Muscle of arm (tissue), 12 donors: Measurements from ENCODE around the gene MPHOSPH9. TPM values are rescaled to one million over a fixed set of nuclear protein-coding genes. Genes with fewer than 3 reads are reported as not detected.

ENCODE experiments used
- DNase-seq: peaks from one replicate; pipeline ENCODE4 v3.0.0-alpha.2; 2013
- polyA plus RNA-seq, 12 donors: library from polyadenylated mRNA; unstranded; fragments of 120-200 nt; gene quantifications; one replicate each; pipeline ENCODE4 v1.2.1, GENCODE V29; 2013; ENCODE audit not compliant: insufficient read length in 12 of 12

The MPHOSPH9 gene
- polyA plus RNA-seq, 12 donors = 16.9 to 33.6 (median 22.6) TPM; not detected in 1

DNA sequence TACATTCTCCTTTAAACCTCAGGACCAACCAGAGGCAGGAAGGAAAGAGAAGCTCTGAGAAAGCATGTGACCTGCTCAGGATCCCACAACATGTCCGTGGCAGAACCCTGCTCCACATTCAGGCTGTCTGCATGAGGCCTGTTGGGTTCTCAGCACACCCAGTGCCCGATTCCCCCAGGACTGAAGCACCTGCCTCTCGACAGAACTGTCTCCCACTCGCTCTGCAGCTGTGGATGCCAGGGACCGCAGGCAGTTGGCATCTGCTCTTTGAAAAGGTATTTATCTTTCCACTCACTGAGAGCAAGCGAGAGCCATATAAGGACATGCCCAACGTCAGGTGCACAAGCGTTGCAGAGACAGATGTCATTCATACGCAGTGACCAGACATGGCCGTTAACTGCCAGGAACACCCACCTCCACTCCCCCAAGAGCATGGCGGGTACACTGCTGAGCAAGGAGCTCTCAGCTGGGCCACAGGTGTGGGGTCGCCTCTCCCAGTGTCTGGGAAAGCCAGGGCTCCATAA lies 101.0 kb downstream of the MPHOSPH9 start:
- no peak for DNase-seq

- DNase-seq = no peak
These were observed 101.6 kb downstream of the MPHOSPH9 start for GRCh38 chr12:123131291-123131832.

DNA sequence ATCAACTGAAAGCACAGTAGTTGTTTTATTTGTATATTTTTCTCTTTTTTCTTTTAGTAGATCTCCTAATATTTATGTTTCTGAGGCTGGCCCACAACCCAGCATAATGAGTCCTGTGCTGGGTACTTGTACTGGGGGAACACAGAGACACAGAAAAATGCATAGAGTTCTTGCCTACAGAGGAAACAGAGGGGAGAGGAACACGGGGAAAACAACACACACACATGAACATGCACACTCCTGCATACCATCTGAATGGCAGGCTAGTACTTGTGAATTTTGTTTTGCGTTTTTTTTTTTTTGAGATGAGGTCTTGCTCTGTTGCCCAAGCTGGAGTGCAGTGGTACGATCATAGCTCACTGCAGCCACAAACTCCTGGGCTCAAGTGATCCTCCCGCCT lies 103.3 kb downstream of the MPHOSPH9 start:
- DNase-seq = no peak

DNA sequence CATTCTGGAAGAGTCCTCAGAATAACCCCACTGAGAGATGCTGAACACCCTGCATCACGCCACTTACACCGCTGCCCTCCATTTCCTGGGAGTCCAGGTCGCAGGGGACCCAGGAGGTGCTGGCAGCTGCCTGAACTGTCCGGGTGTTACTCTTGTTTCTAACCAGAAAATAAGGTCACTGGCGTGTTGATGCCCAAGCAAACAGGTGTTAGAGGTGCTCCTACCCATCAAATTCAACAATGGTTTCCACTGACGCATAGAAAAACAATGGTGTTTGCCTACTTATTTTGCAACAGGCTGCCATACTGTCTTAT lies 105.8 kb downstream of the MPHOSPH9 start:
- no peak for DNase-seq

DNA sequence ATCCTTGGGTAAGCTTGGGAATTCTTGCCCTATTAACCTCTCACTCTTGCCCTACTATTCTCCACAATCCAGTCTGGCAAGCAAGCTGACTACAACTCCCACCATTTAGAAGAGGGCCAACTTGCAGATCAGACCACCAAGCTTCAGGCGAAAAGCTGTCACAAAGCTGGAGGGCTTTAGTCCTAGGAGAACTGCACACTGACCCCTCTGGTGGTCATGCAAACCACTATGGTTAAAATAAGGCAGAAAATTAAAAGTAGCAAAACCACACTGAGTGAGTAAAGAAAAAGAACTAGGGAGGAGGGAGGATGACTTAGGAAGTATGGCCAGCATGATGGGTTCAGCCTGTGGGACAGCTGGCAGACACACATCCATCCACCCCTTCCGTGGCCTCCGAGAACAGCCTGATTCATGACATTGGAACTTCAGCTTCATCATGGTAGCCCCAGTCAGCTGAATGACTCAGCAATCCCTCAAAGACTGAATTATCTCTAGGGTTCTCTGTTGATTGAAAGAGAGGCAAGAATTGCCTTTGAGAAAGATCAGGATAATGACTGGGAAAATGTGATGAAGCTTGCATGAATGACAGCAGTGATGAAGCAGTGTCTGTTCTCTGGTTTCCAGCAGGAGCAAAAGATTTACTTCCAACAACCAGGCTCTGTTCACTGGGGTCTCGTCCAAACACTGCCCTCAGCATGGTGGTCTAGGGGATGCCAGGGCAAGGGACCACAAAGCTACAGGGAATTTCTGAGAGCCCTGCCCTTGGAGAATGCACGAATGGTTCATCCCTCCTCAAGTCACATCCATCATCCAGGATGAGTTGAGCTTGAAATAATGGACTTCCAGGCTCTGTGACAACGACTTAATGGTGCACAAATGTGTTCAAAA lies 106.4 kb downstream of the MPHOSPH9 start:
- DNase-seq = no peak

GRCh38 chr12:123122626-123123025 lies 110.3 kb downstream of the MPHOSPH9 start:
- DNase-seq = no peak

DNA sequence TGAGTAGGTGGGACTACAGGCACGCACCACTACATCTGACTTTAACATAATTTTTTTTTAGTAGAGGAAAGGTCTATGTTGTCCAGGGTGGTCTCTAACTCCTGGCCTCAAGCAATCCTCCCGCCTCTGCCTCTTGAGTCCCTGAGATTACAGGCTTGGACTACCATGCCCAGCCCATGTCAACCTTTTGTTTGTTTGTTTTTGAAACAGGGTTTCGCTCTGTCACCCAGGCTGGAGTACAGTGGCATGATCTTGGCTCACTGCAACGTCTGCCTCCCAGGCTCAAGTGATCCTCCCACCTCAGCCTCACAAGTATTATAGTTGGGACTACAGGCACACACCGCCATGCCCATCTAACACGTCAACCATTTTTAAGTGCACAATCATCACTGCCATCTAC lies 111.3 kb downstream of the MPHOSPH9 start:
- no peak for DNase-seq

- DNase-seq = no peak
These were observed 112.3 kb downstream of the MPHOSPH9 start for GRCh38 chr12:123120452-123121166.

- no peak for DNase-seq
These were observed 113.1 kb downstream of the MPHOSPH9 start for GRCh38 chr12:123119808-123120207.

- no peak for DNase-seq
These were observed 114.4 kb downstream of the MPHOSPH9 start for GRCh38 chr12:123118497-123118896.

GRCh38 chr12:123115409-123116121 lies 117.4 kb downstream of the MPHOSPH9 start:
- peak; percentile 69 for DNase-seq

- no peak for DNase-seq
These were observed 118.4 kb downstream of the MPHOSPH9 start for GRCh38 chr12:123114304-123115083.

DNA sequence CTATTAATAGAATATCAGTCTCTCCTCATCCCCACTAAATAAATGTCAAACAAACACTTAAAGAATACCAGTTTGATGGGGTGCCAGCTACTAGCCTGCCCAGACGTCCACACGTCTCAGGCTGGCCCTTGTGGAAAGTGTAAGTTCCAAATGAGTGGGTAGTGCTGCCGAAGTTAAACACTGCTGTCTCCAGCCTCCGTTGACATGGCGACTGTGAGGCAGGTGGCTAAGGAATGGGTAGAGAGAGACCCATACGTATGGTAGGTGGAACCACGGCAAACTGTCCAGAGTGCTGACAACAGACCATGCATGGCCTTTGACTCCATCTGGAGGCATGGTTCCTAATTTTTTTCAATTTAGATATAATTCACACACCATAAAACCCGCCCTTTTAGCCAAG lies 119.9 kb downstream of the MPHOSPH9 start:
- no peak for DNase-seq

GRCh38 chr12:123111498-123112165 lies 121.3 kb downstream of the MPHOSPH9 start:
- no peak for DNase-seq

GRCh38 chr12:123109319-123109772 lies 123.6 kb downstream of the MPHOSPH9 start:
- DNase-seq = no peak

DNA sequence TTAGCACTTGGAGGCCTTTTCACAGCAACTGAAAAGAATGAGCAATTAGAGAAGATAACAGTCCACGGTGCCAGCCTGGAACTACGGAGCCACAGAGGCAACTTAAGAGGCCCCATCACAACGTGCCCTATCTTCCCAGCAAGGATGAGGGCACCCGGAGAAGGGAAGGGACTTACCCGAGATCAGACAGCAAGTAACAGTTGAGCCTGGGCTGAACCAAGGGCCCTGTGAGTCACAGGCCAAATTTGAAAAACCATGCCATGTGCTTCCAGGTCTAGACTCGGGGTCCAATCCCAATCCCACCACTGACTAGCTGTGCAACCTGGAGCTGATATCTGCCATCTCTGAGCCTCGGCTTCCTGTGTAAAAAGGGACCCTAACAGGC lies 124.3 kb downstream of the MPHOSPH9 start:
- DNase-seq = no peak

- DNase-seq = no peak
These were observed 124.8 kb downstream of the MPHOSPH9 start for GRCh38 chr12:123107926-123108681.

DNA sequence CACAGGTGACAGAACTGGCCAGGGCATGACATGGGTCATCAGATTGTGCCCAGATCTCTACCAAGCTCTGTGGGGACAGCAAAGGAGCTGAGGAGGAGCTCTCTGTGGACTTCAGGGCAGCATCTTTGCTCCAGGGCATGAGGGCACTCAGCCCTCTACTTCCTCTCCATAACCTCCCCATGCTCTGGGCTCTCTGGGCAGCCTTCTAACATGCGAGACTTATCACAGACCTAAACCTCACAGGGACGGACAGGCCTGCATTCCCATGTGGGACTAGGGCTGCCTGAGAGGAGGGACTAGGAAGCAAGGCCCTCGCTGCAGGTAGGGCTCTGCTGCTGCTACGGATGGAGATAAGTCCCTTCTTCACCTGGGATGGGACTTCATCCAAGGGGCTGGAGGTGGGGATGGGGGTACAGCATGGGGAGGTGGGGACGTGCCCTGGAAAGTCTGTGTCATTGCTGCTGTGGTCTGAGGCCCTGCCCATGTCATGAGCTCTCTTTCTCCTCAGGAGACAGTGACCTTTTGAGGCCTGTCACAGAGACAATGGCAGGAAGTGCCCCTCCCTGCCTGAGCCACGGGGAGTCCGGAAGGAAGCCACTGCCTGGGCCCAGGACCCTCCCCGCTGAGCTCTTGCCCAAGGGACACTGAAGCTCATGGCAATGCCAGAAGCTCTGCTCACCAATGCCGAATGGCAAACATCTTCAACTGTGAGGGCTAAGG lies 126.1 kb downstream of the MPHOSPH9 start:
- DNase-seq = no peak

DNA sequence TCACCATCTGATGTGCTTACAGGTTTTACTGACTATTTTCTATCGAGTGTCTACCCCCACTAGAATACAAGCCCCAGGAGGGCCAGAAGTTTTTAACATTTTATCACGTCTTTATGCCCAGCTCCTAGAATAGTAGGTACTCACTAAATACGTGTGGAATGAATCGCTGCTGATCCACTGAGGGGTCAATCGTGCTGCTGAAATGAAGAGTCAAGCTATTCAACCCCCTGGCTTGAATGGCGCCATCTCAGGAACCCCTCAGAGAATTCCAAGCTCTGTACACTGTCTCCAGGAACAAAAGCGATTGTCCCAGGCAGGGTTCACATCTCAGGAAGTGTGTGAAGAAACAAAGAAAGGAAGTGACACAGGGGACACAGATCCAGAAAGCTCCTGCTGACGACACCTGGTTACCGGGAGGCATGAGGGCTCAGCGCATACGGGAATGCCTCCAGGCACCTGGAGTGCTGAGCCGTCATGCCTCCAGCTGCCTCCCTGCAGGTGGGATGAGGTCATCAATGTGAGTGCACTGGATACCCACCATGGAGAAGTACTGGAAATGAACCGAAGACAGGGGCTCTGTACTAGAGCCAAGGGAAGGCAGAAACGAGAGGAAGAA lies 127.6 kb downstream of the MPHOSPH9 start:
- no peak for DNase-seq
